Urinary bladder (tissue), 4 donors: ENCODE measurements around the gene SYT10. TPM values are rescaled to one million over a fixed set of nuclear protein-coding genes. Genes with fewer than 3 reads are reported as not detected.

Experiments
- DNase-seq: peaks from one replicate; pipeline ENCODE4 v3.0.0-alpha.2; 2015; ENCODE audit errors: extremely low spot score
- H3K27ac ChIP-seq: one replicate; pipeline ENCODE4 v1.5.1; 2013; ENCODE audit warnings: low read depth, mild to moderate bottlenecking, moderate library complexity
- H3K36me3 ChIP-seq: one replicate; pipeline ENCODE4 v1.6.1; 2013; ENCODE audit warnings: mild to moderate bottlenecking, moderate library complexity; ENCODE audit not compliant: insufficient read depth
- H3K4me1 ChIP-seq: one replicate; pipeline ENCODE4 v1.6.1; 2013; ENCODE audit warnings: mild to moderate bottlenecking, moderate library complexity; ENCODE audit not compliant: insufficient read depth
- H3K4me3 ChIP-seq: one replicate; pipeline ENCODE4 v1.5.1; 2013; ENCODE audit warnings: low read depth, low read length
- WGBS: extraction: QIAGEN DNeasy Blood & Tissue Kit; methylation state at CpG from one replicate; pipeline ENCODE4 v1.1.7; 2013; 5-methylcytosine and 5-hydroxymethylcytosine counted together
- polyA plus RNA-seq: library from polyadenylated mRNA; stranded (reverse); fragments of 200-250 nt; gene quantifications from one replicate; pipeline ENCODE4 v1.2.3, GENCODE V29; 2013
- total RNA-seq: library from RNA; depleted of rRNA; stranded (reverse); fragments of >200 nt; gene quantifications from one replicate; pipeline ENCODE4 v1.2.3, GENCODE V29; 2014
- donor health status: healthy with polysubstance abuse.
- donor health status: healthy.

Gene SYT10, protein sequence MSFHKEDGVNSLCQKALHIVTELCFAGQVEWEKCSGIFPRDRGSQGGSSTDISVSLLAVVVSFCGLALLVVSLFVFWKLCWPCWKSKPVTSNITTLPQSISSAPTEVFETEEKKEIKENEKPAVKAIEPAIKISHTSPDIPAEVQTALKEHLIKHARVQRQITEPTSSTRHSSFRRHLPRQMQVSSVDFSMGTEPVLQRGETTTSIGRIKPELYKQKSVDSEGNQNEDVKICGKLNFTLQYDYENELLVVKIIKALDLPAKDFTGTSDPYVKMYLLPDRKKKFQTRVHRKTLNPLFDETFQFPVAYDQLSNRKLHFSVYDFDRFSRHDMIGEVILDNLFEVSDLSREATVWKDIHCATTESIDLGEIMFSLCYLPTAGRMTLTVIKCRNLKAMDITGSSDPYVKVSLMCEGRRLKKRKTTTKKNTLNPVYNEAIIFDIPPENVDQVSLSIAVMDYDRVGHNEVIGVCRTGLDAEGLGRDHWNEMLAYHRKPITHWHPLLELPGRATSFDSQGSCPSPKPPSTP
- 6.4 TPM for total RNA-seq
- polyA plus RNA-seq, result 0.11 TPM

DNA sequence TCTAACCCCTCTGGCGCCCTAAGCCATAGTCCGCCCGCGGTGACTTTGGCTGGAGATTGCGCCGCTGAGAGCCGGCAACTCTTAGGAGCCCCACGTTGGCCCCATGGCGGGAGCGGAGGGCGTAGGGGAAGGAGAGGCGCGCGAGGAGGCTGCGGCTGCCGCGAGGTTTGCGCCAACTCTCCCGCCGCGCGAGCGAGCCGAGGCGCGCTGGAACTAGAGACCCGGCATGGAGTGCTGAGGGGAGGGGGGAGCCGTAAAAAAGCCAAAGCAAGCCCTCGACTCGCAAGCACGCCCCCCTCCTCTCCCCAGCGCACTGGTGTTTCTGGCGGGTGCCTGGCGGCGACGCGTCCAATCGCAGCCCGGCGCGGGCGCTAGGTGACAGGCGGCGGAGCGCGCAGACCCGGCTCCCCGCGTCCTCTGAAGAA lies at the start of gene SYT10:
Gene SYT10, minus strand, starts transcription at position 233 of the 425 bp plus-strand sequence. CDS start 297 bp downstream, outside the sequence.
- H3K36me3 ChIP-seq, result no peaks in the 10 kb centered on the region
- H3K4me1 ChIP-seq, result no peaks in the 10 kb centered on the region
- peak within 1 kb of the TSS; percentile 55 for H3K4me3 ChIP-seq
- under 1% methylated on average over 49 of the region's 49 CpGs for WGBS
- no peak within 1 kb of the TSS for H3K27ac ChIP-seq
- no peak for DNase-seq

DNA sequence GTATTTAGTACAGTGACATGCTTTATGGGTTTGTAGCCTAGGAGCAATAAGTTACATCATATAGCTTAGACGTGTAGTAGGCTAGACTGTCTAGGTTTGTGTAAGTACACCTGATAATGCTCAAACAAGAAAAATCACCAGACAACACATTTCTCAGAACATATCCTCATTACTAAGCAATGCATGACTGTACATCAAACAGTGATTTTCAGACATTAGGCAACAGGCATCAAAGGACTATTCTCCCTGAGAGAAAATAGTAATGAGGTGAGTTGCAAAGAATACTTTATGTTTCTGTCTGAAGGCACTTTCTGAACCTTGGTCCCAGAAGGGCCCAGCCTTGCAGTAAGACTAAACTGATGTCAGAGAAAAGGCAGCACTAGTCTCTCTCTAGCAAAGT lies 48.4 kb upstream of the SYT10 start:
- DNase-seq, result no peak
- no peak overlapping the region for H3K27ac ChIP-seq
- H3K4me3 ChIP-seq, result no peak overlapping the region
- H3K36me3 ChIP-seq, result no peaks in the 10 kb centered on the region
- H3K4me1 ChIP-seq, result peaks cover 1% of the 10 kb centered on the region
- WGBS, result 35% methylated on average over 1 of the region's 1 CpG

DNA sequence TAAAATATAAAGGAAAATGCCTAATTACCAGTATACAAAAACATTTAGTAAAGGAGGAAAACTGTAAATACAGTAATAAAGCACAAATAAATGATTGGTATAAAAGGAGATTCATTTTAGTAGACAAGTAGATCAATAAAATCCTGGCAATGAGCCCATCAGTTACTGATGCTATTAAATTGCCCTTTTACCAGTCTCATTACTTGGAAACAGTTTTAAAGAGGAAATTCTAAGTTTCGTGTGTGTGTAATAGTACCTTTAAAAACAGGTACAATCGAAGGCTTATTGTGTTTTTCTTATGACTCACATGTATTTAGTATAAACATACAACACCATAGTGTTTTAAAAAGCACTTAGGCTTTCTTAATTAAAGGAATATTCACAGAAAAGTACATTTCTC lies 46.4 kb upstream of the SYT10 start:
- Histone ChIP-seq H3K36me3 (no peaks in the 10 kb centered on the region), H3K27ac (no peak overlapping the region), H3K4me1 (peaks cover 1% of the 10 kb centered on the region), H3K4me3 (no peak overlapping the region)
- 62% methylated on average over 2 of the region's 2 CpGs for WGBS
- DNase-seq, result no peak

DNA sequence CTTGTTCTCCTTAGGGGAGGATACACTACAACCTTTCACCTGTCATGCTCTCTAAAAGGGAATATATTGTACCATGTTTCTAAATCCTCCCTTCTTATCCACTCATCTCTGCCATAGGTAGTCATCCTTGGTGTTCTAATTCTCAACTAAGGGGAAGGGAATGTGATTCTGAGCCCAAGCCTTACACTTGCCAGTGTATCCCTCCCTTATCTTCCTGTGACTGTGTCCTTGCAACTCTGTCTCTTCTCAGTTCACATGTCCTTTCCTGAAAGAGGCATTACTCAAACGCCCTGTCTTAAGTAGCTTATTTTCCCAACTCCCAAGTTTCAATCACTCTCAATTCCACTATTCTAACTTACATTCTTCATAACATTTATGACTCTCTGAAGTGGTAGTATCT lies 44.5 kb upstream of the SYT10 start:
- Histone ChIP-seq H3K27ac (no peak overlapping the region), H3K4me3 (no peak overlapping the region), H3K36me3 (no peaks in the 10 kb centered on the region), H3K4me1 (peaks cover 1% of the 10 kb centered on the region)
- DNase-seq, result no peak
- 54% methylated on average over 1 of the region's 1 CpG for WGBS

DNA sequence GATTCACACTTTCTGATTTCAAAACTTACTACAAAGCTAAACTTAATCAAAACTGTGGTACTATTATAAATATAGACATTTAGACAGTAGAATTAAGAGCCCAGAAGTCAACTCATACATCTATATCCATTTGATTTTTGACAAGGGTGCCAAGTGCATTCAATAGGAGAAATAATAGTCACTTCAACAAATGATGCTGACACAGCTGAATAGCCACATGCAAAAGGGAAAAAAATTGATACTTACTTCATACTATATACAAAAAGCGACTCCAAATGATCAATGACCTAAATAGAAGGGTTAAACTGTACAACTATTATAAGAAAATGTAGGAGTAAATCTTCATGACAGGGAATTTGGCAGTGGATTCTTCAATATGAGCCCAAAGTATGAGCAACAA lies 40.7 kb upstream of the SYT10 start:
- DNase-seq, result no peak
- Histone ChIP-seq H3K27ac (no peak overlapping the region), H3K4me1 (peaks cover 1% of the 10 kb centered on the region), H3K36me3 (no peaks in the 10 kb centered on the region), H3K4me3 (no peak overlapping the region)
- WGBS, result 69% methylated on average over 1 of the region's 1 CpG

DNA sequence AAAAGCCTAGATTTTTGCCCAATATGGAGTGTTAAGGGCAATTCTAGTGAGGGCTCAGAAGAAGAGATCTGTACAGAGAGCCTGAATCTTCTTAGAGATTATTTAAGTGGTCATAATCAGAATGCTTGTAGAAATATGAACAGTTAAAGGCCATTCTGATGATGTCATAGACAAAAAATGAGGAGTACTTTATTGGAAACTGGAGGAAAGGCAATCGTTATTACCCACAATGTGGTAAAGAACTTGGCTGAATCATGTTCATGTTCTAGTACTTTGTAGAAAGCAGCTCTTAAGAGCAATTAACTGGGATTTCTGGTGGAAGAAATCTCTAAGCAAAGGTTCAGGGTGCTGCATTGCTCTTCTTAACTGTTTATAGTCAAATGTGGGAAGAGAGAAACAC lies 36.4 kb upstream of the SYT10 start:
- Histone ChIP-seq H3K27ac (no peak overlapping the region), H3K4me1 (no peaks in the 10 kb centered on the region), H3K36me3 (no peaks in the 10 kb centered on the region), H3K4me3 (no peak overlapping the region)
- no peak for DNase-seq
- WGBS, result 50% methylated on average over 1 of the region's 1 CpG

DNA sequence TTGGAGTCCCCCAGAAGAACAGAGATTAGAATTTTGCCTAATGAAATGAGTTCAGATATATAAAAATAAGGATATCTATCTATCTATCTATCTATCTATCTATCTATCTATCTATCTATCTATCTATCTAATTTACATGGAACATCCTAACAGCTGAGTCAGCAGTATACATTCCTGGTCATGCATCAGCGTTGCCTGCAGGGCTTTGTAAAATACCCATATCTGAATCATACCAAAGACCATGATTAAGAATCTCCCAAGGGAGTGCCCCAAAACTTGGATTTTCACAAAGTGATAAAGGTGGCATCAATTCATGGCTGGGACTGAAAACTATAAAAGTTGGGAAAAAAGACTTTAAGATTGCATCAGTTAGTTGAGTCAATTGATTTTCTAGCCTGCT lies 32.7 kb upstream of the SYT10 start:
- Histone ChIP-seq H3K36me3 (no peaks in the 10 kb centered on the region), H3K4me1 (no peaks in the 10 kb centered on the region), H3K4me3 (no peak overlapping the region), H3K27ac (no peak overlapping the region)
- DNase-seq, result no peak
- WGBS, result 80% methylated on average over 1 of the region's 1 CpG

DNA sequence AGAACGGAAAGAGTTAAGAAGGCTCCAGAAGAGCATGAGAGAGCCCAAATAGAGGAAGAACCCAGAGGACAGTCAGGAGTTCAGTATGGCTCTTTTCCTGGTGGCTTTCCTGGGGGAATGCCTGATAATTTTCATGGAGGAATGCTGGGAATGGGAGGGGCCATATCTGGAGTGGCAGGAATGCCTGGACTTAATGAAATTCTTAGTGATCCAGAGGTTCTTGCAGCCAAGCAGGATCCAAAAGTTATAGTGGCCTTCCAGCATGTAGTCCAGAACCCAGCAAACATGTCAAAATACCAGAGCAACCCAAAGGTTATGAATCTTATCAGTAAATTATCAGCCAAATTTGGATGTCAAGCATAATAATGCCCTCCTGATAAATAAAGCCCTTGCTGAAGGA lies 15.5 kb upstream of the SYT10 start:
- Histone ChIP-seq H3K36me3 (no peaks in the 10 kb centered on the region), H3K27ac (no peak overlapping the region), H3K4me3 (no peak overlapping the region), H3K4me1 (no peaks in the 10 kb centered on the region)
- DNase-seq, result no peak
- 97% methylated on average over 1 of the region's 1 CpG for WGBS

DNA sequence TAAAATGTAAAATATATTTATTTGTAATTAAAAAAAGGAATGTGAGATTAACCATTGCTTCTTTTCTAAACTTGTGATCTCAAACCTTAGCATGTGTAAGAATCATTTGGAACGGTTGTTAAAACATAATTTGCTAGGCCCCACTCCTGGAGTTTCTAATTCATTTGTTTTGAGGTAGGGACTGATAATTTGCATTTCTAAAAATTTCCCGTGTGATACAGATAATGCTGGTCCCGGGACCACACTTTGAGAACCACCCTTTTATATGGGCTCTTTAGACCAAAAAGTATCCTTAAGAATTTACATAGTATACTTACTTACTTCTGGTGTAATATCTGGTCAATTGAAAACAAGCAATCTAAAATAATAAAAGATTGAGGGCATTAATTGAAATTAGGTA lies 10.9 kb upstream of the SYT10 start:
- H3K36me3 ChIP-seq, result no peaks in the 10 kb centered on the region

DNA sequence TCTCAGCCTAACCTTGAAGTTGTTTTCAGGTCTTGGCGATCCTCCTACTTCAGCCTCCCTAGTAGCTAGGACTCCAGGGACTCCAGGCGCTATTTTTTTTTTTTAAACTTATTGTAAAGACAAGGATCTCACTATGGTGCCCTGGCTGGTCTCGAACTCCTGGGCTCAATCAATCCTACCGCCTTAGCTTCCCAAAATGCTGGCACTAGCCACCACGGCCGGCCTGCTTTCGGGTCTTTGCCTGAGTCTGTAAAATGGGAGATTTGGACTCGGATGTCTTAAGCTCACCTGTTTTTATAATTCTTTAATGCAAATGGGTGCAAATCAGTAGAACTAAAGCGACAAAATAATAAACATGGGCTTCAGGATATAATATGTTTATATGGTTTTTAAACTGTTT lies 858 bp upstream of the SYT10 start:
- WGBS, result 95% methylated on average over 9 of the region's 9 CpGs
- no peaks in the 10 kb centered on the region for H3K36me3 ChIP-seq
- H3K4me3 ChIP-seq, result no peak overlapping the region
- H3K4me1 ChIP-seq, result no peaks in the 10 kb centered on the region
- H3K27ac ChIP-seq, result no peak overlapping the region
- DNase-seq, result no peak

More for the DNA sequence above, 10.9 kb upstream of the SYT10 start:
- H3K4me3 ChIP-seq, result no peak overlapping the region
- WGBS, result 92% methylated on average over 3 of the region's 3 CpGs
- no peak overlapping the region for H3K27ac ChIP-seq
- DNase-seq, result no peak
- H3K4me1 ChIP-seq, result no peaks in the 10 kb centered on the region

DNA sequence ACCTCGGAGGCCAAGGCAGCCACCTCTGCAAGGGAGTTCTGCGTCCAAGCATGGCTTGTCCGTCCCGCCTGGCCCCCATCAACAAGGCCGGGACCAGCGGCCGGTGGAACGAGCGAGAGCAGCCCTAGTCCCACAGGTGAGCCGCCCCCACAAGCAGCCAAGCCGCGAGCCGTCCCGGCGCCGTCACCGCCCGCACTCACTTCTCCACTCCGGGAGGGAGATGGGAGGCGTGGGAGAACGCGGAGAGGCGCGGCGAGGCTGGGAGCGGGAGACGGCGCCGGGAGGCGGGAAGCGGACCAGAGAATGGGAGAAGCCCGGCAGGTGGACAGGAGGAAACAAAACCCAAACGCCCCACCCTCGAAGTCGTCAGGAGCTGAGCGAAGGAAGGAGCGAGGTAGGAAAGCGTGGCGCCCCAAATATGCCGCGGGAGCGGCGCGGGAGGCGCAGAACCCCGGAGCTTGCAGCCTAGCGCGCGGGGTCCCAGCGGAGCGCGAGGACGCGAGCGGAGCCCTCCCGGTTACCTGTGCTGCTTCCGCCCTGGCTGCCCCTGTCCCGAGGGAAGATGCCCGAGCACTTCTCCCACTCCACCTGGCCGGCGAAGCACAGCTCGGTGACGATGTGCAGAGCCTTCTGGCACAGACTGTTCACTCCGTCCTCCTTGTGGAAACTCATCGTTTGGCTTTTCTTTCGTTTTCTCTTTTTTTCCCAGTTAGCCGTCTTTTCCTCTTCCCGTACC lies 600 bp downstream of the SYT10 start:
- Histone ChIP-seq H3K36me3 (no peaks in the 10 kb centered on the region), H3K4me3 (peak overlapping the region; percentile 55), H3K4me1 (no peaks in the 10 kb centered on the region), H3K27ac (no peak overlapping the region)
- DNase-seq, result no peak
- WGBS, result 1% methylated on average over 68 of the region's 68 CpGs

DNA sequence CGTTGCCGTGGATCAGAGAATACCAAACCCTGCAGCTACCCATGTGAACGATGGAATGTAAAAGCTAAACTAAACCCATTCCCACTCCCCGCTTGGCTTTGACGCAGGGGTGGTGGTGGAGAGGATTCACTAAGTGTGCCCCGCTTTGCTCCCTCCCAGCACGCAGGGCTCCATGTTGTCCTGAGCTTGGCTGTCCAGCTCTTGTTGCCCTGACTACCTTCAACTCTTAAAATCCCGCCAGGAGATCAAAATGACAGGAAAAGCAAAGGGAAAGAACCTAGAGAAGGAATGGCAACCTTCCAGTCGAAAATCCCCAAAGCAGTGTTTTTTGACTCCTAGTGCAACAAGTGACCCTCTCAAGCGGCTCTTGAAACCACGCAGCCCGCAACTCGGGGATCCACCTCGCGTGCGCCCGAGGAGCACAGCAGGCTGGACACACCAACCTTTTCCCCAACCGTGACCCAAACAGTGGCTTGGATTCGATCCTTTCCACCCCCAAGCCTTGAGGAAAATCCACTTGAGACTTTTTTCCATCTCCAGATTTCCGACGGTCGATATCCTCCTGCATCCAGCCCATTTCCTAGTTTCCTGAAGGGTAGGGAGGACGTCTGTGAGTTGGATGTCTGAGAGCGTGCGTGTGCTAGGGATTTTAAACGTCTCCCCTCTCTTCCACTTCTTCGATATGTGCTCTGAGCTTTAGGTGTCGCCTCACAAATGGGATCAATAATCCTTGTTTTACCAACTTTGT lies 1.4 kb downstream of the SYT10 start:
- Histone ChIP-seq H3K4me1 (no peaks in the 10 kb centered on the region), H3K27ac (no peak overlapping the region), H3K4me3 (peak overlapping the region; percentile 55), H3K36me3 (no peaks in the 10 kb centered on the region)
- no peak for DNase-seq
- WGBS, result 9% methylated on average over 28 of the region's 28 CpGs

DNA sequence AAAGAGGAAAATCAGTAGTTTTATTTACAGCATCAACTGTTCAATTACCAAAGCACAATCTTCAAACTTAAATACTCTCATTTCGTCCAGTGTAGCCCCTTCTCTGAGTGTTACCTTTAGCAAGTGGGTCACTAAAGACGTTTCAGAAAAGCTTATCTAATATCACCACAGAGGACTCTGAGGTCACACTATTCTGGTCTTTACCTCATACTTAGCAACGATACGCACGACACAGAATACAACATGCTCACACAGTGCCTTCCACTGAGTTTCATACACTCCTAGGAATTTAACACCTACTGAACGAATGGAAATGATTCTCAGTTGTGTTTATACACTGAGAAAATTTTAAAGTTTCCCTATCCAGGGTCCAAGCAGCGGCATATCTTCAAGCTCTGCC lies 2.0 kb downstream of the SYT10 start:
- H3K36me3 ChIP-seq, result no peaks in the 10 kb centered on the region
- no peak overlapping the region for H3K27ac ChIP-seq
- H3K4me1 ChIP-seq, result no peaks in the 10 kb centered on the region
- WGBS, result 37% methylated on average over 7 of the region's 7 CpGs
- H3K4me3 ChIP-seq, result no peak overlapping the region
- no peak for DNase-seq
